Gastrocnemius medialis (tissue), 4 donors: ENCODE measurements around the gene CMTM5. TPM values are rescaled to one million over a fixed set of nuclear protein-coding genes. Genes with fewer than 3 reads are reported as not detected.

Source experiments
- ATAC-seq, 2 donors: fragments of 150-250 bp; one replicate each; pipeline ENCODE4 v1.9.1; 2016
- DNase-seq, 2 donors: peaks; one replicate each; pipeline ENCODE4 v3.0.0-alpha.2; 2019
- H3K27ac ChIP-seq, 4 donors: fragments of 200-600 bp; sonication (generic); 1 replicate in 1 of 4; 2 replicates in 3 of 4; pipeline ENCODE4 v1.5.1; 2016 to 2018; ENCODE audit warnings: mild to moderate bottlenecking in 2 of 4, moderate library complexity in 1 of 4
- H3K27me3 ChIP-seq, 3 donors: fragments of 200-600 bp; sonication (generic) in 2 of 3; 1 replicate in 1 of 3; 2 replicates in 2 of 3; pipeline versions ENCODE4 v1.5.1 to v1.6.0; 2016 to 2019; ENCODE audit warnings: mild to moderate bottlenecking in 1 of 3, moderate library complexity in 1 of 3
- H3K36me3 ChIP-seq, 2 donors: fragments of 200-600 bp; sonication (generic) in 1 of 2; one replicate each; pipeline ENCODE4 v1.5.1; 2017 to 2018
- H3K4me1 ChIP-seq, 2 donors: fragments of 200-600 bp; sonication (generic) in 1 of 2; one replicate each; pipeline ENCODE4 v1.5.1; 2016 to 2017; ENCODE audit warnings: mild to moderate bottlenecking in 2 of 2
- H3K4me3 ChIP-seq, 4 donors: fragments of 200-600 bp; sonication (generic) in 3 of 4; 1 replicate in 1 of 4; 2 replicates in 3 of 4; pipeline ENCODE4 v1.5.1; 2016 to 2019; ENCODE audit warnings: mild to moderate bottlenecking in 2 of 4
- H3K9me3 ChIP-seq, 3 donors: fragments of 200-600 bp; sonication (generic) in 2 of 3; 1 replicate in 1 of 3; 2 replicates in 2 of 3; pipeline ENCODE4 v1.5.1; 2016 to 2019
- CTCF ChIP-seq, 5 experiments: fragments of 450-650 bp in 3 of 5; fragments of 200-600 bp in 2 of 5; sonication (generic) in 2 of 5; IDR thresholded peaks in 4 of 5; conservative IDR thresholded peaks in 1 of 5; 1 replicate in 4 of 5; 2 replicates in 1 of 5; pipeline ENCODE4 v1.5.1; 2016 to 2019; ENCODE audit warnings: antibody characterized with exemption in 5 of 5, mild to moderate bottlenecking in 3 of 5, moderate library complexity in 3 of 5
- POLR2A ChIP-seq, 2 donors: fragments of 450-650 bp; IDR thresholded peaks; one replicate each; pipeline ENCODE4 v1.6.1; 2017; ENCODE audit warnings: antibody characterized with exemption in 2 of 2, mild to moderate bottlenecking in 2 of 2, moderate library complexity in 2 of 2
- in situ Hi-C, 4 donors: fragments of 200-750 bp; cut with MboI; loops; one replicate each; pipeline versions ENCODE4 v1.15.0 to v1.8.0; 2017; ENCODE audit warnings: low sequenced_read_pairs in 4 of 4
- intact Hi-C: fragments of 100-400 bp; cut with DNase I; formaldehyde crosslinking; loops from one replicate; pipeline ENCODE4 v1.15.1; 2023; ENCODE audit warnings: low total_unique reads
- total RNA-seq, 4 donors: library from RNA; depleted of rRNA; stranded (reverse); fragments of >200 nt; gene quantifications; one replicate each; pipeline versions ENCODE4 v1.1.0 to v1.2.3, GENCODE V29; 2016

The CMTM5 gene
- total RNA-seq, 4 donors from 2014 or later = 1.7 TPM; not detected in 3

- H3K27ac ChIP-seq = no peak overlapping the region
- H3K9me3 ChIP-seq = no peaks in the 10 kb centered on the region
- H3K27me3 ChIP-seq = peaks cover 17 to 24% (median 20%) of the 10 kb centered on the region in 3 donors
- no peak for TF ChIP-seq POLR2A (IDR thresholded peaks at IDR 0.05)
- no peak for TF ChIP-seq CTCF (IDR thresholded peaks at IDR 0.05 in 4 of 5, conservative IDR thresholded peaks at IDR 0.05 in 1 of 5)
- intact Hi-C loops = no loop called here
- H3K36me3 ChIP-seq = no peaks in the 10 kb centered on the region
- H3K4me3 ChIP-seq = no peak overlapping the region
- ATAC-seq (no peak), DNase-seq (no peak)
- H3K4me1 ChIP-seq = peaks cover 0 to 15% of the 10 kb centered on the region in 2 donors
- in situ Hi-C loops = loop anchor here in 1 of 4 donors (25.0 kb wide), 1 partner anchor 214 kb away; the partner anchor contains the start of genes AP1G2, THTPA and ZFHX2
Observed at GRCh38 chr14:23348297-23348655, 28.6 kb upstream of the CMTM5 start.

- H3K9me3 ChIP-seq = no peaks in the 10 kb centered on the region
- intact Hi-C loops (no loop called here), in situ Hi-C loops (loop anchor here in 1 of 4 donors (25.0 kb wide), 1 partner anchor 213 kb away; the partner anchor contains the start of genes AP1G2, THTPA and ZFHX2)
- no peak for ATAC-seq
- no peaks in the 10 kb centered on the region for H3K36me3 ChIP-seq
- peaks cover 21 to 27% (median 25%) of the 10 kb centered on the region in 3 donors for H3K27me3 ChIP-seq
- DNase-seq = no peak
- TF ChIP-seq CTCF (IDR thresholded peaks at IDR 0.05 in 4 of 5, conservative IDR thresholded peaks at IDR 0.05 in 1 of 5) (no peak), POLR2A (IDR thresholded peaks at IDR 0.05) (no peak)
- no peak overlapping the region for H3K27ac ChIP-seq
- no peak overlapping the region for H3K4me3 ChIP-seq
- peaks cover 0 to 15% of the 10 kb centered on the region in 2 donors for H3K4me1 ChIP-seq
Observed at GRCh38 chr14:23349156-23349845, 27.5 kb upstream of the CMTM5 start.

GRCh38 chr14:23351681-23352505 lies 25.0 kb upstream of the CMTM5 start:
- TF ChIP-seq CTCF (IDR thresholded peaks at IDR 0.05 in 4 of 5, conservative IDR thresholded peaks at IDR 0.05 in 1 of 5) = no peak
- ATAC-seq (no peak), DNase-seq (no peak)
- H3K4me3 ChIP-seq = peak overlapping the region; percentile 49 to 59 (median 54)
- intact Hi-C loops (no loop called here), in situ Hi-C loops (no loop called here)
- H3K27ac ChIP-seq = no peak overlapping the region
- H3K27me3 ChIP-seq = peaks cover 24 to 27% (median 26%) of the 10 kb centered on the region in 3 donors
- peaks cover 0 to 15% of the 10 kb centered on the region in 2 donors for H3K4me1 ChIP-seq
- H3K36me3 ChIP-seq = no peaks in the 10 kb centered on the region
- no peaks in the 10 kb centered on the region for H3K9me3 ChIP-seq

GRCh38 chr14:23352506-23353432 lies 24.1 kb upstream of the CMTM5 start, which contains the start of gene SLC22A17:
Gene SLC22A17 (minus strand): TSS chr14:23352887.
- peak; percentile 52 to 72 for ATAC-seq
- peak within 1 kb of the TSS; percentile 49 to 59 (median 54) for H3K4me3 ChIP-seq
- TF ChIP-seq CTCF (IDR thresholded peaks at IDR 0.05 in 4 of 5, conservative IDR thresholded peaks at IDR 0.05 in 1 of 5) (peak in 1 of 5 experiments; percentile 28), POLR2A (IDR thresholded peaks at IDR 0.05) (peak in 1 of 2 donors; percentile 58)
- peaks cover 0 to 15% of the 10 kb centered on the region in 2 donors for H3K4me1 ChIP-seq
- no peak within 1 kb of the TSS for H3K27ac ChIP-seq
- no peaks in the 10 kb centered on the region for H3K36me3 ChIP-seq
- peaks cover 24 to 27% (median 26%) of the 10 kb centered on the region in 3 donors for H3K27me3 ChIP-seq
- H3K9me3 ChIP-seq = no peaks in the 10 kb centered on the region
- in situ Hi-C loops (no loop called here), intact Hi-C loops (no loop called here)
- no peak for DNase-seq
